ENCODE results near the gene CCDC51. TPM values are rescaled to one million over a fixed set of nuclear protein-coding genes. Genes with fewer than 3 reads are reported as not detected.

CCDC51 gene
- total and polyA plus RNA-seq, 2 of the 13 experiments (the other 11 are each of a cell fraction or from before 2014, with no cell fraction given) = 18.1 to 29.4 TPM

GRCh38 chr3:48433472-48434118 is 6.3 kb downstream of the CCDC51 start (continued):
- TF ChIP-seq, protein P1, sequence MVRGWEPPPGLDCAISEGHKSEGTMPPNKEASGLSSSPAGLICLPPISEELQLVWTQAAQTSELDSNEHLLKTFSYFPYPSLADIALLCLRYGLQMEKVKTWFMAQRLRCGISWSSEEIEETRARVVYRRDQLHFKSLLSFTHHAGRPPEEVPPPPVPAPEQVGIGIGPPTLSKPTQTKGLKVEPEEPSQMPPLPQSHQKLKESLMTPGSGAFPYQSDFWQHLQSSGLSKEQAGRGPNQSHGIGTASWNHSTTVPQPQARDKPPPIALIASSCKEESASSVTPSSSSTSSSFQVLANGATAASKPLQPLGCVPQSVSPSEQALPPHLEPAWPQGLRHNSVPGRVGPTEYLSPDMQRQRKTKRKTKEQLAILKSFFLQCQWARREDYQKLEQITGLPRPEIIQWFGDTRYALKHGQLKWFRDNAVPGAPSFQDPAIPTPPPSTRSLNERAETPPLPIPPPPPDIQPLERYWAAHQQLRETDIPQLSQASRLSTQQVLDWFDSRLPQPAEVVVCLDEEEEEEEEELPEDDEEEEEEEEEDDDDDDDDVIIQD (CRISPR knock-in tag; IDR thresholded peaks at IDR 0.05; ENCODE audit: low read depth) = no peak
- TF ChIP-seq, protein P2, sequence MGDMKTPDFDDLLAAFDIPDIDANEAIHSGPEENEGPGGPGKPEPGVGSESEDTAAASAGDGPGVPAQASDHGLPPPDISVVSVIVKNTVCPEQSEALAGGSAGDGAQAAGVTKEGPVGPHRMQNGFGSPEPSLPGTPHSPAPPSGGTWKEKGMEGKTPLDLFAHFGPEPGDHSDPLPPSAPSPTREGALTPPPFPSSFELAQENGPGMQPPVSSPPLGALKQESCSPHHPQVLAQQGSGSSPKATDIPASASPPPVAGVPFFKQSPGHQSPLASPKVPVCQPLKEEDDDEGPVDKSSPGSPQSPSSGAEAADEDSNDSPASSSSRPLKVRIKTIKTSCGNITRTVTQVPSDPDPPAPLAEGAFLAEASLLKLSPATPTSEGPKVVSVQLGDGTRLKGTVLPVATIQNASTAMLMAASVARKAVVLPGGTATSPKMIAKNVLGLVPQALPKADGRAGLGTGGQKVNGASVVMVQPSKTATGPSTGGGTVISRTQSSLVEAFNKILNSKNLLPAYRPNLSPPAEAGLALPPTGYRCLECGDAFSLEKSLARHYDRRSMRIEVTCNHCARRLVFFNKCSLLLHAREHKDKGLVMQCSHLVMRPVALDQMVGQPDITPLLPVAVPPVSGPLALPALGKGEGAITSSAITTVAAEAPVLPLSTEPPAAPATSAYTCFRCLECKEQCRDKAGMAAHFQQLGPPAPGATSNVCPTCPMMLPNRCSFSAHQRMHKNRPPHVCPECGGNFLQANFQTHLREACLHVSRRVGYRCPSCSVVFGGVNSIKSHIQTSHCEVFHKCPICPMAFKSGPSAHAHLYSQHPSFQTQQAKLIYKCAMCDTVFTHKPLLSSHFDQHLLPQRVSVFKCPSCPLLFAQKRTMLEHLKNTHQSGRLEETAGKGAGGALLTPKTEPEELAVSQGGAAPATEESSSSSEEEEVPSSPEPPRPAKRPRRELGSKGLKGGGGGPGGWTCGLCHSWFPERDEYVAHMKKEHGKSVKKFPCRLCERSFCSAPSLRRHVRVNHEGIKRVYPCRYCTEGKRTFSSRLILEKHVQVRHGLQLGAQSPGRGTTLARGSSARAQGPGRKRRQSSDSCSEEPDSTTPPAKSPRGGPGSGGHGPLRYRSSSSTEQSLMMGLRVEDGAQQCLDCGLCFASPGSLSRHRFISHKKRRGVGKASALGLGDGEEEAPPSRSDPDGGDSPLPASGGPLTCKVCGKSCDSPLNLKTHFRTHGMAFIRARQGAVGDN (CRISPR knock-in tag; IDR thresholded peaks at IDR 0.05) = peak; percentile 39
- no peak for TF ChIP-seq FIP1L1 (IDR thresholded peaks at IDR 0.05; ENCODE audit: borderline replicate concordance, insufficient read depth, low read depth, low read length)
- TF ChIP-seq ZNF207 (IDR thresholded peaks at IDR 0.05; ENCODE audit: borderline replicate concordance) = no peak
- peak in 1 of 2 experiments; percentile 29; a peak in 1 of 4 replicates for TF ChIP-seq EP300 (IDR thresholded peaks at IDR 0.05; ENCODE audit: low read depth in 2 of 2, low read length in 2 of 2)
- TF ChIP-seq EP300 (CRISPR knock-in tag; IDR thresholded peaks at IDR 0.05; ENCODE audit: borderline replicate concordance) = no peak
- no peak for TF ChIP-seq SOX13 (IDR thresholded peaks at IDR 0.05)
- TF ChIP-seq SOX13 (CRISPR knock-in tag; conservative IDR thresholded peaks at IDR 0.05 in 1 of 2, IDR thresholded peaks at IDR 0.05 in 1 of 2) = peak in 1 of 2 experiments; percentile 53; a peak in 2 of 4 replicates
- TF ChIP-seq NR2F6 (IDR thresholded peaks at IDR 0.05) = peak; percentile 46; the same call in 1 of the 2 replicates
- TF ChIP-seq NR2F6 (CRISPR knock-in tag; IDR thresholded peaks at IDR 0.05) = peak; percentile 61; the same call in 1 of the 2 replicates
- no peak for TF ChIP-seq PRMT3 (CRISPR knock-in tag; IDR thresholded peaks at IDR 0.05; ENCODE audit: borderline replicate concordance, low read depth)
- TF ChIP-seq, protein P3, sequence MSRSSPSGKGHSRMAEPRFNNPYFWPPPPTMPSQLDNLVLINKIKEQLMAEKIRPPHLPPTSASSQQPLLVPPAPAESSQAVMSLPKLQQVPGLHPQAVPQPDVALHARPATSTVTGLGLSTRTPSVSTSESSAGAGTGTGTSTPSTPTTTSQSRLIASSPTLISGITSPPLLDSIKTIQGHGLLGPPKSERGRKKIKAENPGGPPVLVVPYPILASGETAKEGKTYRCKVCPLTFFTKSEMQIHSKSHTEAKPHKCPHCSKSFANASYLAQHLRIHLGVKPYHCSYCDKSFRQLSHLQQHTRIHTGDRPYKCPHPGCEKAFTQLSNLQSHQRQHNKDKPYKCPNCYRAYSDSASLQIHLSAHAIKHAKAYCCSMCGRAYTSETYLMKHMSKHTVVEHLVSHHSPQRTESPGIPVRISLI (CRISPR knock-in tag; IDR thresholded peaks at IDR 0.05; ENCODE audit: borderline replicate concordance) = no peak
- no peak for TF ChIP-seq FOXO1 (CRISPR knock-in tag; IDR thresholded peaks at IDR 0.05)
- TF ChIP-seq ZNF121 (CRISPR knock-in tag; IDR thresholded peaks at IDR 0.05) = no peak
- TF ChIP-seq RARA (CRISPR knock-in tag; IDR thresholded peaks at IDR 0.05) = 0 out of 2 replicates have a peak, but pooled peaks have one; percentile 44
- no peak for TF ChIP-seq ZNF292 (CRISPR knock-in tag; IDR thresholded peaks at IDR 0.05; ENCODE audit: borderline replicate concordance, low read depth)
- TF ChIP-seq, protein P4, sequence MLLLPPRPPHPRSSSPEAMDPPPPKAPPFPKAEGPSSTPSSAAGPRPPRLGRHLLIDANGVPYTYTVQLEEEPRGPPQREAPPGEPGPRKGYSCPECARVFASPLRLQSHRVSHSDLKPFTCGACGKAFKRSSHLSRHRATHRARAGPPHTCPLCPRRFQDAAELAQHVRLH (CRISPR knock-in tag; IDR thresholded peaks at IDR 0.05; ENCODE audit: borderline replicate concordance, low read depth) = no peak
- TF ChIP-seq ZNF263 (CRISPR knock-in tag; IDR thresholded peaks at IDR 0.05) = no peak
- TF ChIP-seq ZNF775 (CRISPR knock-in tag; IDR thresholded peaks at IDR 0.05; ENCODE audit: borderline replicate concordance) = no peak
- no peak for TF ChIP-seq JUNB (CRISPR knock-in tag; IDR thresholded peaks at IDR 0.05; ENCODE audit: borderline replicate concordance)
- no peak for TF ChIP-seq ZFYVE20 (CRISPR knock-in tag; IDR thresholded peaks at IDR 0.05; ENCODE audit: borderline replicate concordance, low read depth)
- no peak for TF ChIP-seq ELF1 (CRISPR knock-in tag; IDR thresholded peaks at IDR 0.05)
- TF ChIP-seq SYNCRIP (IDR thresholded peaks at IDR 0.05; ENCODE audit: insufficient read depth, low read depth, low read length) = no peak
- TF ChIP-seq NFIB (CRISPR knock-in tag; IDR thresholded peaks at IDR 0.05; ENCODE audit: borderline replicate concordance) = no peak

All from HepG2 (cell line).